HepG2 (cell line): ENCODE data around the gene IL18RAP. TPM values are rescaled to one million over a fixed set of nuclear protein-coding genes. Genes with fewer than 3 reads are reported as not detected.

Experiments used
- ATAC-seq: fragments of 200-7000 bp; cut with Tn5 transposase; 3 replicates; pipeline ENCODE4 v1.9.1; 2020; ENCODE audit warnings: mild to moderate bottlenecking, moderate library complexity
- BruUV-seq: library from RNA; stranded (reverse); fragments of 400-500 nt; replicated peaks from 2 replicates; lab custom pipeline; 2021; lab: Mats Ljungman, UMichigan
- CTCF ChIA-PET: fragments of 300-600 bp; formaldehyde crosslinking; extraction: SDS; loops from one replicate; lab custom pipeline; 2021; ENCODE audit warnings: low total read pairs, inconsistent platforms, low intra/inter-chr PET ratio; lab: Yijun Ruan, JAX
- POLR2A ChIA-PET: fragments of 350-600 bp; sonication (Branson Sonifier 250); formaldehyde crosslinking; loops from one replicate; lab custom pipeline; 2020; ENCODE audit warnings: antibody characterized with exemption, inconsistent platforms; lab: Yijun Ruan, JAX
- DNase-seq: peaks from one replicate; pipeline ENCODE4 v3.0.0-alpha.2; 2015; ENCODE audit warnings: low spot score
- FAIRE-seq: peaks from 3 replicates; lab custom pipeline; 2011; peaks lifted over from hg19 to GRCh38; lab: Jason Lieb, UNC
- H2AFZ ChIP-seq: one replicate; pipeline ENCODE4 v1.6.1; 2011; ENCODE audit warnings: low read length, inconsistent platforms
- H3K27ac ChIP-seq: fragments of 300-600 bp; 3 replicates; pipeline ENCODE4 v1.8.0; 2011; ENCODE audit warnings: mixed run types, mild to moderate bottlenecking, mixed read lengths, low read length, inconsistent platforms; ENCODE audit not compliant: insufficient read depth; ENCODE audit errors: extremely low read length
- H3K27me3 ChIP-seq, 2 experiments: fragments of 200-600 bp in 1 of 2; 2 replicates in 1 of 2; 3 replicates in 1 of 2; pipeline versions ENCODE4 v1.6.0 to v1.8.0; 2011; ENCODE audit warnings: low read length in 2 of 2, mild to moderate bottlenecking in 2 of 2, moderate library complexity in 2 of 2, inconsistent platforms in 1 of 2; ENCODE audit not compliant: insufficient read depth in 2 of 2, control insufficient read depth in 1 of 2
- H3K36me3 ChIP-seq, 2 experiments: fragments of 200-600 bp in 1 of 2; replicated peaks in 1 of 2; 2 replicates in 1 of 2; 3 replicates in 1 of 2; pipeline versions ENCODE4 v1.5.1 to v1.8.0; 2011; ENCODE audit warnings: low read length in 2 of 2, inconsistent platforms in 1 of 2; ENCODE audit not compliant: insufficient read depth in 2 of 2, control insufficient read depth in 1 of 2
- H3K4me1 ChIP-seq: 2 replicates; pipeline ENCODE4 v1.5.1; 2012; ENCODE audit warnings: low read length, inconsistent platforms; ENCODE audit not compliant: insufficient read depth
- H3K4me2 ChIP-seq: 2 replicates; pipeline ENCODE4 v1.6.0; 2011; ENCODE audit warnings: low read depth, low read length, inconsistent platforms
- H3K4me3 ChIP-seq, 3 experiments: fragments of 200-600 bp in 1 of 3; sonication (generic), shearing (Covaris generic) in 1 of 3; replicated peaks in 1 of 3; 2 replicates each; pipeline ENCODE4 v1.5.1; 2011 to 2016; ENCODE audit warnings: low read length in 3 of 3, inconsistent platforms in 2 of 3, low read depth in 2 of 3, mild to moderate bottlenecking in 2 of 3, control low read depth in 1 of 3, mixed read lengths in 1 of 3; ENCODE audit not compliant: insufficient read depth in 1 of 3
- H3K79me2 ChIP-seq: one replicate; pipeline ENCODE4 v1.6.1; 2011; ENCODE audit warnings: low read length, inconsistent platforms; ENCODE audit not compliant: insufficient read depth
- H3K9ac ChIP-seq: 2 replicates; pipeline ENCODE4 v1.6.0; 2011; ENCODE audit warnings: mild to moderate bottlenecking, low read depth, low read length, inconsistent platforms; ENCODE audit not compliant: insufficient read depth
- H3K9me3 ChIP-seq: 2 replicates; pipeline ENCODE4 v1.5.1; 2012; ENCODE audit warnings: mild to moderate bottlenecking, low read length
- H4K20me1 ChIP-seq: 2 replicates; pipeline ENCODE4 v1.6.0; 2011; ENCODE audit warnings: inconsistent platforms, mild to moderate bottlenecking, low read length, moderate library complexity; ENCODE audit not compliant: insufficient read depth
- ARNTL ChIP-seq: sonication (generic); formaldehyde crosslinking; IDR thresholded peaks from 2 replicates; pipeline ENCODE4 v1.4.0; 2020; ENCODE audit warnings: mild to moderate bottlenecking, missing genetic modification reagents
- CHD2 ChIP-seq: IDR thresholded peaks from 2 replicates; pipeline ENCODE4 v1.6.1; 2011; ENCODE audit warnings: low read depth, low read length, improper control_type of control experiment
- HMG20A ChIP-seq: IDR thresholded peaks from 2 replicates; pipeline ENCODE4 v1.6.1; 2016; ENCODE audit warnings: borderline replicate concordance
- IKZF1 ChIP-seq: fragments of 450-650 bp; IDR thresholded peaks from 2 replicates; pipeline ENCODE4 v1.7.1; 2016
- KLF15 ChIP-seq: sonication (generic); formaldehyde crosslinking; IDR thresholded peaks from 2 replicates; pipeline ENCODE4 v1.8.1; 2023; ENCODE audit warnings: borderline replicate concordance, mild to moderate bottlenecking, inconsistent platforms, missing genetic modification reagents, mixed read lengths
- PHB2 ChIP-seq: fragments of 450-650 bp; IDR thresholded peaks from 2 replicates; pipeline ENCODE4 v1.6.1; 2018; ENCODE audit not compliant: partially characterized antibody
- SOX5 ChIP-seq: IDR thresholded peaks from 2 replicates; pipeline ENCODE4 v1.6.1; 2016; ENCODE audit warnings: borderline replicate concordance
- THAP11 ChIP-seq: IDR thresholded peaks from 2 replicates; pipeline ENCODE4 v1.6.1; 2016; ENCODE audit warnings: missing biosample characterization, missing genetic modification reagents
- TOPORS ChIP-seq: sonication (generic); formaldehyde crosslinking; IDR thresholded peaks from 2 replicates; pipeline ENCODE4 v1.8.0; 2023; ENCODE audit warnings: mild to moderate bottlenecking, missing genetic modification reagents
- ZEB1 ChIP-seq: IDR thresholded peaks from 2 replicates; pipeline ENCODE4 v1.6.1; 2012; ENCODE audit warnings: mild to moderate bottlenecking, low read depth, inconsistent platforms; ENCODE audit not compliant: insufficient replicate concordance
- ZNF430 ChIP-seq: sonication (generic); formaldehyde crosslinking; IDR thresholded peaks from 2 replicates; pipeline ENCODE4 v1.9.0; 2021; ENCODE audit warnings: mild to moderate bottlenecking, missing genetic modification reagents
- ZNF672 ChIP-seq: sonication (generic); formaldehyde crosslinking; IDR thresholded peaks from 2 replicates; pipeline ENCODE4 v1.8.1; 2022; ENCODE audit warnings: missing genetic modification reagents
- WGBS: methylation state at CpG from one replicate; pipeline ENCODE4 v1.1.6; 2017; ENCODE audit warnings: low lambda C conversion rate; 5-methylcytosine and 5-hydroxymethylcytosine counted together
- in situ Hi-C: cut with HindIII; loops from 2 replicates; pipeline ENCODE4 v1.10.0; 2017; ENCODE audit warnings: low pct_unique_long_range_greater_than_20kb; ENCODE audit not compliant: extremely low pct_ligation_motif_present
- intact Hi-C: fragments of 100-400 bp; cut with micrococcal nuclease; formaldehyde crosslinking; loops from one replicate; pipeline ENCODE4 v1.10.0; 2022; ENCODE audit not compliant: unreplicated experiment
- polyA plus RNA-seq, 8 experiments: library from polyadenylated mRNA; depleted of rRNA in 3 of 8; stranded (reverse) in 7 of 8; unstranded in 1 of 8; fragments of >200 nt; fragmentation: Illumina TruSeq in 4 of 8; extraction: Trizol in 4 of 8; gene quantifications; 2 replicates each; pipeline versions ENCODE4 v1.2.1 to v1.2.3, GENCODE V29; 2011 to 2016; ENCODE audit warnings: low read depth in 4 of 8, missing spikeins in 1 of 8, mixed read lengths in 1 of 8; ENCODE audit not compliant: insufficient read depth in 1 of 8
- total RNA-seq, 5 experiments: library from RNA; depleted of rRNA; stranded (reverse); fragments of >200 nt; fragmentation: Illumina TruSeq; extraction: Trizol; gene quantifications; 2 replicates each; pipeline ENCODE4 v1.2.3, GENCODE V29; 2016; ENCODE audit warnings: low read depth in 1 of 5
- TF ChIP-seq, protein P1 (sequence below): sonication (generic); formaldehyde crosslinking; IDR thresholded peaks from 2 replicates; pipeline ENCODE4 v1.4.0; 2020; ENCODE audit warnings: missing genetic modification reagents
- TF ChIP-seq, protein P2 (sequence below): sonication (generic); formaldehyde crosslinking; IDR thresholded peaks from 2 replicates; pipeline ENCODE4 v1.4.0; 2020; ENCODE audit warnings: missing genetic modification reagents

Gene IL18RAP
- total and polyA plus RNA-seq, 2 of the 13 experiments (the other 11 are each of a cell fraction or from before 2014, with no cell fraction given), result 0.05 TPM; not detected in 1

DNA sequence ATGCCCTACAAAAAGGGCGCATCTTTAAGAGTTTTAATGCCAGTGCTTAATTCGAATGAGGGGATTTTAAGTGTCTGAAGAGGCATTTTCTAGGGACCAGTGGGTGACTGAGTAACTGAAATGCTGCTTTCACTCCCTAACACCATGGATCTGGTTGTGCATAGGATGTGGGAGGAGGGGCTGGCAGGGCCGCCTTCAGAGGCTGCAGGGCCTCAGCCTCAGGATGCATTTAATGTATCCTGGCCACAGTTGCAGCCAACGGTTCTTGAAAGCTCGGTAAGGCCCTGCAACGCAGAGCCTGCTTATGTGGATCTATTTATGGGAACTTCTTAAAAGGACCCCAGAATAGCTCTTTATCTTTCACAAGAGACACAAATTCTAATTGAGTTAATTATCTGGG is 25.8 kb upstream of the IL18RAP start:
- ATAC-seq, result no peak
- no peaks in the 10 kb centered on the region for H3K9me3 ChIP-seq
- FAIRE-seq, result no peak

DNA sequence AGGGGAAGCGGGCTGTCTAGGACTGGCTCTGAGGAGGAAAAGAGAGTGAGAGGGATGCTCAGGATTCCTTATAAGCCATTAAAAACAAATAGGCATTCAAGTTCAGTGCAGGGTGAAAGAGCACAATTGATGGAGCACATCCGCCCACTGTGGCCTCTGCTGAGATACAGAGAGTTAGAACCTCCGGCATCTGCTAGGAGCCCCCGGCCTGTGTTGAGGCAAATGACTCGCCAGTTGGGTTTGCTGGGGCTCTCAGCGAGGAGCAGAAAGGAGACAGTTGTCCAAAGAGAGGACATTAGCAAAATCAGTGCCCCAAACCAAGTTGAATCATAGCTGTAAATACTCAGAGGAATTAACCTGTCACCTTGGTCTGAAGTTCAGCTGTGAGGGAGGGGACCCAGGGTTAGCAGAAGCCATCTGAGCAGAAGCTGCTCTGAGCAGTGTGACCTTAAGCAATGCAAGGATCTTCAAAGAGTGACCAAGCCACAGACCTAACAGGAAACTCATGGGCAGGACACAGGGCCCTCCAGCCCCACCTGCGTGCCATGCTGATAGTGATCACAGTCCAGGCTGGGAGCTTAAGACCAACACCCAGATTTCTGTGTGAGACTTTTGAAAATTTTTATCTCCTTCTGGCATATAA is 23.3 kb upstream of the IL18RAP start:
- no peaks in the 10 kb centered on the region for H3K36me3 ChIP-seq
- H3K4me1 ChIP-seq, result no peaks in the 10 kb centered on the region
- H2AFZ ChIP-seq, result no peak overlapping the region
- no peaks in the 10 kb centered on the region for H4K20me1 ChIP-seq
- H3K4me3 ChIP-seq, result no peak overlapping the region
- no peak overlapping the region for H3K4me2 ChIP-seq
- 20% methylated on average over 7 of the region's 7 CpGs for WGBS
- CTCF ChIA-PET, result no interaction called here
- H3K27ac ChIP-seq, result no peak overlapping the region
- no peaks in the 10 kb centered on the region for H3K79me2 ChIP-seq
- H3K9me3 ChIP-seq, result no peaks in the 10 kb centered on the region
- no peak for FAIRE-seq
- no peak overlapping the region for H3K9ac ChIP-seq
- BruUV-seq, result no TSS peak
- no peak for TF ChIP-seq TOPORS (CRISPR knock-in tag)
- no peak for TF ChIP-seq ARNTL (CRISPR knock-in tag)
- TF ChIP-seq ZNF430 (CRISPR knock-in tag), result no peak
- TF ChIP-seq, protein P1, sequence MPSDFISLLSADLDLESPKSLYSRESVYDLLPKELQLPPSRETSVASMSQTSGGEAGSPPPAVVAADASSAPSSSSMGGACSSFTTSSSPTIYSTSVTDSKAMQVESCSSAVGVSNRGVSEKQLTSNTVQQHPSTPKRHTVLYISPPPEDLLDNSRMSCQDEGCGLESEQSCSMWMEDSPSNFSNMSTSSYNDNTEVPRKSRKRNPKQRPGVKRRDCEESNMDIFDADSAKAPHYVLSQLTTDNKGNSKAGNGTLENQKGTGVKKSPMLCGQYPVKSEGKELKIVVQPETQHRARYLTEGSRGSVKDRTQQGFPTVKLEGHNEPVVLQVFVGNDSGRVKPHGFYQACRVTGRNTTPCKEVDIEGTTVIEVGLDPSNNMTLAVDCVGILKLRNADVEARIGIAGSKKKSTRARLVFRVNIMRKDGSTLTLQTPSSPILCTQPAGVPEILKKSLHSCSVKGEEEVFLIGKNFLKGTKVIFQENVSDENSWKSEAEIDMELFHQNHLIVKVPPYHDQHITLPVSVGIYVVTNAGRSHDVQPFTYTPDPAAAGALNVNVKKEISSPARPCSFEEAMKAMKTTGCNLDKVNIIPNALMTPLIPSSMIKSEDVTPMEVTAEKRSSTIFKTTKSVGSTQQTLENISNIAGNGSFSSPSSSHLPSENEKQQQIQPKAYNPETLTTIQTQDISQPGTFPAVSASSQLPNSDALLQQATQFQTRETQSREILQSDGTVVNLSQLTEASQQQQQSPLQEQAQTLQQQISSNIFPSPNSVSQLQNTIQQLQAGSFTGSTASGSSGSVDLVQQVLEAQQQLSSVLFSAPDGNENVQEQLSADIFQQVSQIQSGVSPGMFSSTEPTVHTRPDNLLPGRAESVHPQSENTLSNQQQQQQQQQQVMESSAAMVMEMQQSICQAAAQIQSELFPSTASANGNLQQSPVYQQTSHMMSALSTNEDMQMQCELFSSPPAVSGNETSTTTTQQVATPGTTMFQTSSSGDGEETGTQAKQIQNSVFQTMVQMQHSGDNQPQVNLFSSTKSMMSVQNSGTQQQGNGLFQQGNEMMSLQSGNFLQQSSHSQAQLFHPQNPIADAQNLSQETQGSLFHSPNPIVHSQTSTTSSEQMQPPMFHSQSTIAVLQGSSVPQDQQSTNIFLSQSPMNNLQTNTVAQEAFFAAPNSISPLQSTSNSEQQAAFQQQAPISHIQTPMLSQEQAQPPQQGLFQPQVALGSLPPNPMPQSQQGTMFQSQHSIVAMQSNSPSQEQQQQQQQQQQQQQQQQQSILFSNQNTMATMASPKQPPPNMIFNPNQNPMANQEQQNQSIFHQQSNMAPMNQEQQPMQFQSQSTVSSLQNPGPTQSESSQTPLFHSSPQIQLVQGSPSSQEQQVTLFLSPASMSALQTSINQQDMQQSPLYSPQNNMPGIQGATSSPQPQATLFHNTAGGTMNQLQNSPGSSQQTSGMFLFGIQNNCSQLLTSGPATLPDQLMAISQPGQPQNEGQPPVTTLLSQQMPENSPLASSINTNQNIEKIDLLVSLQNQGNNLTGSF (CRISPR knock-in tag), result no peak
- TF ChIP-seq KLF15 (CRISPR knock-in tag), result no peak
- no peak for TF ChIP-seq ZNF672 (CRISPR knock-in tag)
- TF ChIP-seq CHD2, result no peak
- TF ChIP-seq HMG20A (CRISPR knock-in tag), result no peak
- TF ChIP-seq SOX5 (CRISPR knock-in tag), result no peak
- TF ChIP-seq, protein P2, sequence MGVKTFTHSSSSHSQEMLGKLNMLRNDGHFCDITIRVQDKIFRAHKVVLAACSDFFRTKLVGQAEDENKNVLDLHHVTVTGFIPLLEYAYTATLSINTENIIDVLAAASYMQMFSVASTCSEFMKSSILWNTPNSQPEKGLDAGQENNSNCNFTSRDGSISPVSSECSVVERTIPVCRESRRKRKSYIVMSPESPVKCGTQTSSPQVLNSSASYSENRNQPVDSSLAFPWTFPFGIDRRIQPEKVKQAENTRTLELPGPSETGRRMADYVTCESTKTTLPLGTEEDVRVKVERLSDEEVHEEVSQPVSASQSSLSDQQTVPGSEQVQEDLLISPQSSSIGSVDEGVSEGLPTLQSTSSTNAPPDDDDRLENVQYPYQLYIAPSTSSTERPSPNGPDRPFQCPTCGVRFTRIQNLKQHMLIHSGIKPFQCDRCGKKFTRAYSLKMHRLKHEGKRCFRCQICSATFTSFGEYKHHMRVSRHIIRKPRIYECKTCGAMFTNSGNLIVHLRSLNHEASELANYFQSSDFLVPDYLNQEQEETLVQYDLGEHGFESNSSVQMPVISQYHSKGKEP (CRISPR knock-in tag), result no peak
- no peak for TF ChIP-seq IKZF1
- no peak for TF ChIP-seq ZEB1
- TF ChIP-seq PHB2, result no peak
- TF ChIP-seq, all 625 proteins: peak for 0
- H3K27me3 ChIP-seq, result no peaks in the 10 kb centered on the region
- POLR2A ChIA-PET, result no interaction called here
- in situ Hi-C loops (no loop called here), intact Hi-C loops (no loop called here)
- DNase-seq (no peak), ATAC-seq (no peak)

More for the DNA sequence above, 25.8 kb upstream of the IL18RAP start:
- in situ Hi-C loops (no loop called here), intact Hi-C loops (no loop called here)
- TF ChIP-seq THAP11, result no peak
- Histone ChIP-seq H2AFZ (no peak overlapping the region), H3K27me3 (no peaks in the 10 kb centered on the region), H3K4me1 (no peaks in the 10 kb centered on the region), H3K36me3 (no peaks in the 10 kb centered on the region), H3K27ac (no peak overlapping the region), H3K4me2 (no peak overlapping the region), H3K9ac (no peak overlapping the region), H4K20me1 (no peaks in the 10 kb centered on the region), H3K4me3 (no peak overlapping the region), H3K79me2 (no peaks in the 10 kb centered on the region)
- ChIA-PET CTCF (no interaction called here), POLR2A (no interaction called here)
- BruUV-seq, result no TSS peak
- WGBS, result 37% methylated on average over 6 of the region's 6 CpGs
- DNase-seq, result no peak
